Karpas-422 (cell line): Measurements from ENCODE around the gene GAPDH. TPM values are rescaled to one million over a fixed set of nuclear protein-coding genes. Genes with fewer than 3 reads are reported as not detected.
A peak's percentile ranks its signal among the peaks of the same experiment; 100 is the strongest.

Experiments
- DNase-seq: peaks from one replicate; pipeline ENCODE4 v3.0.0-alpha.2; 2015
- H2AFZ ChIP-seq: fragments of 200-600 bp; sonication (generic); 2 replicates; pipeline ENCODE4 v1.6.1; 2014; ENCODE audit warnings: antibody characterized with exemption, low read length, mixed read lengths
- H3K27ac ChIP-seq: fragments of 200-600 bp; sonication (generic); 2 replicates; pipeline ENCODE4 v1.5.1; 2014; ENCODE audit warnings: mild to moderate bottlenecking, low read length, moderate library complexity
- H3K27me3 ChIP-seq: fragments of 200-600 bp; sonication (generic); 2 replicates; pipeline ENCODE4 v1.6.1; 2014; ENCODE audit warnings: low read length, mixed read lengths
- H3K36me3 ChIP-seq: fragments of 200-600 bp; sonication (generic); 2 replicates; pipeline ENCODE4 v1.6.1; 2014; ENCODE audit warnings: low read length, mixed read lengths; ENCODE audit not compliant: insufficient read depth
- H3K4me1 ChIP-seq: fragments of 200-600 bp; sonication (generic); 2 replicates; pipeline ENCODE4 v1.6.1; 2014; ENCODE audit warnings: mild to moderate bottlenecking, low read length, mixed read lengths
- H3K4me2 ChIP-seq: fragments of 200-600 bp; sonication (generic); 2 replicates; pipeline ENCODE4 v1.6.1; 2014; ENCODE audit warnings: low read length, low read depth, mild to moderate bottlenecking; ENCODE audit not compliant: poor library complexity, severe bottlenecking
- H3K4me3 ChIP-seq: fragments of 200-600 bp; sonication (generic); 2 replicates; pipeline ENCODE4 v1.5.1; 2014; ENCODE audit warnings: mild to moderate bottlenecking, antibody characterized with exemption, low read length, mixed read lengths
- H3K79me2 ChIP-seq: fragments of 200-600 bp; sonication (generic); 2 replicates; pipeline ENCODE4 v1.6.1; 2014; ENCODE audit warnings: mild to moderate bottlenecking, low read length, mixed read lengths
- H3K9ac ChIP-seq: fragments of 200-600 bp; sonication (generic); 2 replicates; pipeline ENCODE4 v1.6.0; 2014; ENCODE audit warnings: low read length
- H3K9me2 ChIP-seq: fragments of 200-600 bp; sonication (generic), shearing (Covaris generic); replicated peaks from 2 replicates; pipeline ENCODE4 v1.6.0; 2014; ENCODE audit warnings: mild to moderate bottlenecking, low read length, moderate library complexity; ENCODE audit not compliant: insufficient read depth
- H3K9me3 ChIP-seq: fragments of 300-700, 200-600 bp; sonication (generic); 2 replicates; pipeline ENCODE4 v1.6.1; 2014; ENCODE audit warnings: low read length, mixed read lengths
- H4K20me1 ChIP-seq: fragments of 200-600 bp; sonication (generic); 2 replicates; pipeline ENCODE4 v1.6.1; 2014; ENCODE audit warnings: mild to moderate bottlenecking, antibody characterized with exemption, low read length, low read depth; ENCODE audit not compliant: insufficient read depth
- total RNA-seq: library from RNA; depleted of rRNA; stranded (reverse); fragments of >200 nt; shearing (Covaris generic); gene quantifications from 2 replicates; pipeline ENCODE4 v1.2.3, GENCODE V29; 2014; ENCODE audit warnings: low replicate concordance

GAPDH gene
- total RNA-seq, 1 experiment from 2014 or later, result 13,828 TPM

- H3K4me2 ChIP-seq, result peak overlapping the region; percentile 89
- no peak overlapping the region for H3K27ac ChIP-seq
- H3K79me2 ChIP-seq, result peaks cover 39% of the 10 kb centered on the region
- peaks cover 49% of the 10 kb centered on the region for H3K36me3 ChIP-seq
- H2AFZ ChIP-seq, result no peak overlapping the region
- H4K20me1 ChIP-seq, result peaks cover 14% of the 10 kb centered on the region; the same call in 1 of the 2 replicates
- peaks cover 38% of the 10 kb centered on the region for H3K4me1 ChIP-seq
- no peaks in the 10 kb centered on the region for H3K27me3 ChIP-seq
- H3K4me3 ChIP-seq, result peak overlapping the region; percentile 85; the same call in 1 of the 2 replicates
- no peaks in the 10 kb centered on the region for H3K9me3 ChIP-seq
- no peaks in the 10 kb centered on the region for H3K9me2 ChIP-seq
- no peak for DNase-seq
- peak overlapping the region; percentile 87; the same call in 1 of the 2 replicates for H3K9ac ChIP-seq
Measured at GRCh38 chr12:6569312-6569711, 35.0 kb downstream of the GAPDH start.

DNA sequence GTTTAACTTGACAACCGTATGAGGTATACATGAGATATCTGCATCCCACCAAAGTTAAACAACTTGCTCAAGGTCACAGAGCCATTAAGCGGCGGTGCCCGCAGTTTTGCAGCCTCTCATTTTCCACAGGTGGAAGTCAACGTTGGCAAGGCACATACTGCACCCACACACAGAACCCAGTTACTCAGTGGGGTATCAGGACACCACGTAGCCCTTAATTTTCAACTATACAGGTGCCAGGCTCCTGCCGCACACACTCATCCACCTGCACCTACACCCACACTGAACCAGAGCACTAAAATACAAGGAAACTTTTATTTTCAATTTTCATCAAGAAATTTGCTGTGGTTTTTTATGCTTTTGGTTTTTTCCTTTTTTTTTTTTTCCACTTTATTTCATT lies 35.5 kb downstream of the GAPDH start:
- Histone ChIP-seq H4K20me1 (peaks cover 14% of the 10 kb centered on the region; the same call in 1 of the 2 replicates), H3K4me3 (peak overlapping the region; percentile 85; the same call in 1 of the 2 replicates), H2AFZ (no peak overlapping the region), H3K9me3 (no peaks in the 10 kb centered on the region), H3K9me2 (no peaks in the 10 kb centered on the region), H3K4me2 (peak overlapping the region; percentile 89), H3K4me1 (peaks cover 38% of the 10 kb centered on the region), H3K36me3 (peaks cover 50% of the 10 kb centered on the region), H3K27ac (no peak overlapping the region), H3K79me2 (peaks cover 39% of the 10 kb centered on the region), H3K9ac (0 out of 2 replicates have a peak overlapping the region, but pooled peaks have one; percentile 87), H3K27me3 (no peaks in the 10 kb centered on the region)
- DNase-seq, result no peak

- no peaks in the 10 kb centered on the region for H3K27me3 ChIP-seq
- peaks cover 51% of the 10 kb centered on the region for H3K36me3 ChIP-seq
- peak overlapping the region; percentile 8 for H3K4me2 ChIP-seq
- H3K79me2 ChIP-seq, result peaks cover 38% of the 10 kb centered on the region
- H3K9ac ChIP-seq, result no peak overlapping the region
- no peak overlapping the region for H3K4me3 ChIP-seq
- H3K9me3 ChIP-seq, result no peaks in the 10 kb centered on the region
- no peak overlapping the region for H2AFZ ChIP-seq
- DNase-seq, result peak; percentile 79
- peaks cover 14% of the 10 kb centered on the region; the same call in 1 of the 2 replicates for H4K20me1 ChIP-seq
- H3K27ac ChIP-seq, result no peak overlapping the region
- H3K9me2 ChIP-seq, result no peaks in the 10 kb centered on the region
- peaks cover 38% of the 10 kb centered on the region for H3K4me1 ChIP-seq
Measured at GRCh38 chr12:6570264-6570887, 36.1 kb downstream of the GAPDH start.

DNA sequence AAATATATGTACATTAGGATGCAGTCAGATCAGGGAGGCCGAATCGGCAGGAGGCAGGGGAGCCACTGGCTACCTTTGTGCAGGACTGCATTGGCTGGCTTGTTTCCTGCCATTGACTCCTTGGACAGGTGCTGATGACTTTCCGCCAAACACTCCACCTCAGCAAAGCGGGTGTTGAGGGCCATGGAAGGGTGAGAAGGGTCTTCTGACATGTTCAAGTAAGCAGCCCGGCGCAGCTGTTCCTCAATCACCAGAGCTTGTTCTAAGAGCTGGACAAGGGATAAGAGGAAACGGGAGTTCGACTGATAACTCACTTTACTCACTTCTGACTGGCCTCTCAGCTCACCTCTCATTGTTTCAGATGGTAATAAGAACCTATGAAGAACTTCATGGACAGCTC lies 38.7 kb downstream of the GAPDH start:
- H2AFZ ChIP-seq, result no peak overlapping the region
- H3K36me3 ChIP-seq, result peaks cover 47% of the 10 kb centered on the region; the same call in 1 of the 2 replicates
- H3K4me3 ChIP-seq, result no peak overlapping the region
- no peak overlapping the region for H3K9ac ChIP-seq
- no peak for DNase-seq
- H3K79me2 ChIP-seq, result peaks cover 11% of the 10 kb centered on the region
- H4K20me1 ChIP-seq, result 0 out of 2 replicates have a peak, but pooled peaks cover 6% of the 10 kb centered on the region
- no peaks in the 10 kb centered on the region for H3K9me3 ChIP-seq
- H3K27ac ChIP-seq, result no peak overlapping the region
- no peaks in the 10 kb centered on the region for H3K9me2 ChIP-seq
- H3K27me3 ChIP-seq, result no peaks in the 10 kb centered on the region
- H3K4me2 ChIP-seq, result no peak overlapping the region
- H3K4me1 ChIP-seq, result peaks cover 25% of the 10 kb centered on the region

DNA sequence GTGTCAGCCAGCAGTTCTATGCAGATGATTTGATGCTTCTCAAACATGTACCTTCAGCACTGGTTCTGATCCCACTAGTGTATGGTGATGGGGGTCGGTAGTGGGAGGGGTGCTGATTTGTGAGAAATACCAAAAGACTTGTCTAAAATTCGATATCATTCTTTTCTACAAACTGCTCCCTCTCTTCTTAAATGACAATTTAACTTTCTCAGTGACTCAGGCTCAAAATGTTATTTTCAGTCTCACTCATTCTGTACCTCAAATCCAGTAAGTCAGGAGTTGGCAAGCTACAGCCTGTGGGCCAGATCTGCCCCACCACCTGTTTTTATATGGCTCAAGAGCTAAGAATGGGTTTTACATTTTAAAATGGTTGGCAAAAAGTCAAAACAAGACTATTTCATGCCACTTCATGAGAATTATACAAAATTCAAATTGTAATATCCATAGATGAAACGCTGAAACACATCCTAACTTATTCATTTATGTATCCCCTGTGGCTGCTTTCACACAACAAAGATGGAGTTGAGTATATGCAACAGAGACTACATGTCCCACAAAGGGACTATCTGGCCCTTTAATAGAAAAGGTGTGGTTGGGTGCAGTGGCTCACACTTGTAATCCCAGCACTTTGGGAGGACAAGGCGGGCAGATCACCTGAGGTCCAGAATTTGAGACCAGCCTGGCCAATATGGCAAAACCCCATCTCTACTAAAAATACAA lies 40.4 kb downstream of the GAPDH start:
- no peaks in the 10 kb centered on the region for H3K27me3 ChIP-seq
- no peak overlapping the region for H3K4me3 ChIP-seq
- no peak overlapping the region for H3K9ac ChIP-seq
- peaks cover 12% of the 10 kb centered on the region for H3K4me1 ChIP-seq
- DNase-seq, result no peak
- H3K79me2 ChIP-seq, result 0 out of 2 replicates have a peak, but pooled peaks cover 4% of the 10 kb centered on the region
- H3K27ac ChIP-seq, result no peak overlapping the region
- H2AFZ ChIP-seq, result no peak overlapping the region
- H3K36me3 ChIP-seq, result peaks cover 57% of the 10 kb centered on the region; the same call in 1 of the 2 replicates
- no peaks in the 10 kb centered on the region for H3K9me3 ChIP-seq
- H3K4me2 ChIP-seq, result no peak overlapping the region
- 0 out of 2 replicates have a peak, but pooled peaks cover 6% of the 10 kb centered on the region for H4K20me1 ChIP-seq
- no peaks in the 10 kb centered on the region for H3K9me2 ChIP-seq

DNA sequence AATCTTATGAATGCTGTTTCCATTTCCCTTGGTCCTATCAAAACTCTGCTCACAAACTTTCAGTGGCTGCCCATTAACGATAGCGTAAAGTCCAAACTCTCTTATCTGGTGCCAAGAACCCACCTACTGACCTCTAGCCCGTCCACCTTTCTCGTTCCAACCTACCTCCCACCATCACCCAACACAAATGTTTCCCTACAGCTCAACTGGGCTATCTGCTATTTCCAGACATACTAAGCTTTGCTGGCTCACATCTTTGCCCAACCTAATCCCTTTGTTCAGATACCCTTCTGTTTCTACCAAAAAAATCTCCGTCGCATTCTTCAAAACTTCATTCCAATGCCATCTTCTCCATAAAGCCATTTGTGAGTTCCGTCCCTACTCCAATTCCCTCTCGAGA lies 41.3 kb downstream of the GAPDH start:
- no peaks in the 10 kb centered on the region for H3K79me2 ChIP-seq
- H3K4me1 ChIP-seq, result peaks cover 5% of the 10 kb centered on the region
- no peak overlapping the region for H3K4me3 ChIP-seq
- H3K4me2 ChIP-seq, result no peak overlapping the region
- no peak overlapping the region for H3K27ac ChIP-seq
- H3K27me3 ChIP-seq, result no peaks in the 10 kb centered on the region
- 0 out of 2 replicates have a peak, but pooled peaks cover 6% of the 10 kb centered on the region for H4K20me1 ChIP-seq
- no peaks in the 10 kb centered on the region for H3K9me3 ChIP-seq
- H3K9me2 ChIP-seq, result no peaks in the 10 kb centered on the region
- peaks cover 59% of the 10 kb centered on the region; the same call in 1 of the 2 replicates for H3K36me3 ChIP-seq
- H3K9ac ChIP-seq, result no peak overlapping the region
- H2AFZ ChIP-seq, result no peak overlapping the region
- no peak for DNase-seq

- Histone ChIP-seq H3K4me3 (no peak overlapping the region), H3K36me3 (peaks cover 63% of the 10 kb centered on the region), H3K9me2 (no peaks in the 10 kb centered on the region), H3K4me2 (no peak overlapping the region), H3K79me2 (0 out of 2 replicates have a peak, but pooled peaks cover under 1% of the 10 kb centered on the region), H4K20me1 (no peaks in the 10 kb centered on the region), H3K27ac (no peak overlapping the region), H3K9ac (no peak overlapping the region), H3K4me1 (no peaks in the 10 kb centered on the region), H3K27me3 (no peaks in the 10 kb centered on the region), H2AFZ (no peak overlapping the region), H3K9me3 (no peaks in the 10 kb centered on the region)
- DNase-seq, result no peak
Measured at GRCh38 chr12:6582196-6582595, 47.9 kb downstream of the GAPDH start.

GRCh38 chr12:6582959-6583358 lies 48.6 kb downstream of the GAPDH start:
- no peak overlapping the region for H3K9ac ChIP-seq
- H2AFZ ChIP-seq, result no peak overlapping the region
- H4K20me1 ChIP-seq, result 0 out of 2 replicates have a peak, but pooled peaks cover 4% of the 10 kb centered on the region
- H3K4me1 ChIP-seq, result no peaks in the 10 kb centered on the region
- H3K27ac ChIP-seq, result no peak overlapping the region
- H3K79me2 ChIP-seq, result peaks cover 8% of the 10 kb centered on the region; the same call in 1 of the 2 replicates
- peaks cover 63% of the 10 kb centered on the region for H3K36me3 ChIP-seq
- DNase-seq, result no peak
- H3K9me2 ChIP-seq, result no peaks in the 10 kb centered on the region
- H3K4me2 ChIP-seq, result no peak overlapping the region
- no peak overlapping the region for H3K4me3 ChIP-seq
- H3K27me3 ChIP-seq, result no peaks in the 10 kb centered on the region
- H3K9me3 ChIP-seq, result no peaks in the 10 kb centered on the region
